GM21529 (cell line): ENCODE measurements around the gene RNFT2.
"Not testable (repeated sequence)": the region's sequence is repeated elsewhere in the genome, so short reads cannot be mapped to it uniquely, and the experiment has no call there.

Experiments used
- ATAC-seq: cut with Tn5 transposase; IDR thresholded peaks from one replicate; pipeline ENCODE4 v1.9.1; 2021; ENCODE audit not compliant: unreplicated experiment

Gene RNFT2

GRCh38 chr12:116789562-116789961 lies 51.4 kb downstream of the RNFT2 start:
- not testable (repeated sequence) for ATAC-seq

DNA sequence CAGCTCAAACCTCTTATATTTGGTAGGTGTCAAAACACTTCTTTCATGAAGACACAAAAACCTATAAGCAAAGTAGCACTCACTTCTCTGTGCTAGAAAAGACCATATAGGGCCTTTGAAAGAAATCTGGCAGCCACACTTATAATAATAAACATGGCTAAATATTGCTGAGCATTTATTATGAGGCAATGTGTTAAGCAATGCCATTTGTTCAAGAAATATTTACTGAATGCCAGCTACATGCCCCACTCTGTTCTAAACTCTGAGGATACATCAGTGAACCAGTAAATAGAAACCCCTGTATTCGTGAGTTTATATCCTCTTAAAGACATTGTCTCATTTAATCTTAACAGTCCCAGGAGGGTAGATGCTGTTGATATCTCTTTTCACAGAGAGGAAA lies 52.0 kb downstream of the RNFT2 start:
- ATAC-seq = no peak

GRCh38 chr12:116792403-116792802 lies 54.3 kb downstream of the RNFT2 start:
- ATAC-seq = no peak

DNA sequence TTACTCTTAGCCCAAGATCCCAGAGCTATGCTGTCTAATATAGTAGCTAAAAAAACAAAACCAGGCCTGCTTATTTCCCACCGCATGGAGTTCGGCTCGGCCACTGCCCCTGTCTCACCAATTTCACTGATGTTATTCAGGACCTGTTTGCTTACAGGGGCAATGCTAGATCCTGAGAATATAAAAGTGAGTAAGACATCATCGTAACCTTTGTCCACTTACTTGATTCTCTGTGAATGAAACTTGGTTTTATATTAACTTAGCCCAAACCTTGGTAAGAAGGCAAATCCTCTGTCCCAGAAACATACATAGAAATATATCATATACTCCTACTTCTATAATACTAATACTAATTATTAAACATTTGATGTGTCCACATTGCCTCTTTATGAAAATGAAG lies 56.6 kb downstream of the RNFT2 start:
- ATAC-seq = no peak

GRCh38 chr12:116797885-116798284 lies 59.8 kb downstream of the RNFT2 start:
- no peak for ATAC-seq

DNA sequence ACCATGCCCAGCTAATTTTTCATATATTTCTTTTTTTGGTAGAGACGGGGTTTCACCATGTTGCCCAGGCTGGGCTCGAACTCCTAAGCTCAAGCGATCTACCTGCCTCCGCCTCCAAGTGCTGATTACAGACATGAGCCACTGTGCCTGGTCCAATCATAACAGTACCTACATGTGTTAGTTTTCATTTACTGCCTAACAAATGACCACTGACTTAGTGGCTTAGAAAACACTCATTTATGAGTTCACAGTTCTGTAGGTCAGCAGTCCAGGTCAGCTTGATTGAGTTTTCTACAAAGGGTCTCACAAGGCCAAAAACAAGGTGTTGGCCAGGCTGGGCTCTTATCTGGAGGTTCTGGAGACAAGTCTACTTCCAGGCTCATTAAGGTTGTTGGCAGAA lies 60.6 kb downstream of the RNFT2 start:
- ATAC-seq = no peak

DNA sequence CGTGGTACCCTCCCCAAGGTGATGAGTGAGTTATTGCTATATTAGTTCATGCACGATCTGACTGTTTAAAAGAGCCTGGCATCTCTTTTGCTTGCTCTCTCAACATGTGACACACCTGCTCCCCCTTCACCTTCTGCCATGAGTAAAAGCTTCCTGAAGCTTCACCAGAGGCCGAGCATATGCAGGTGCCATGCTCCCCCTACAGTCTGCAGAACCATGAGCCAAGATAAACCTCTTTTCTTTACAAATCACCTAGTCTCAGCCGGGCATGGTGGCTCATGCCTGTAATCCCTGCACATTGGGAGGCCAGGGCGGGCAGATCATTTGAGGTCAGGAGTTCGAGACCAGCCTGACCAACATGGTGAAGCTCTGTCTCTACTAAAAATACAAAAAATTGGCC lies 61.8 kb downstream of the RNFT2 start:
- ATAC-seq = no peak

GRCh38 chr12:116800918-116801317 lies 62.8 kb downstream of the RNFT2 start:
- ATAC-seq = no peak

GRCh38 chr12:116802018-116802417 lies 63.9 kb downstream of the RNFT2 start:
- no peak for ATAC-seq

- ATAC-seq = no peak
Measured at GRCh38 chr12:116803013-116803736, 65.1 kb downstream of the RNFT2 start.

DNA sequence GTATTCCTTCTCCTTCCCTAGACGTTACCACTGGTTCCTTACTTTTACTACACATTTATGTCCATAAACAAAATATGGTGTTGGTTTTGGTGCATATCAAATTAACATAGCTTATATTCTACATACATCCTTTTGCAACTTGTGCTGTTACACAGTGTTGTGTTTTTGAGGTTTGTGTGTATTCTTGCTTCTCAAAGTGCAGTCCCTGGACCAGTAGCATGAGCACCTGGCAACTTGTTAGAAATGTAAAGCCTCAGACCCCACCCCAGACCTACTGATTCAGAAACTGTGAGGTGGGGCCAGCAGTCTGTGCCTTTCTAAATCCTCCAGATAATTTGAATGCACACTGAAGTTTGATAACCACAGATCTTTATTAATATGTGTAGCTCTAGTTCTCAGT lies 65.9 kb downstream of the RNFT2 start:
- no peak for ATAC-seq

GRCh38 chr12:116806845-116807440 lies 68.8 kb downstream of the RNFT2 start:
- ATAC-seq = no peak

DNA sequence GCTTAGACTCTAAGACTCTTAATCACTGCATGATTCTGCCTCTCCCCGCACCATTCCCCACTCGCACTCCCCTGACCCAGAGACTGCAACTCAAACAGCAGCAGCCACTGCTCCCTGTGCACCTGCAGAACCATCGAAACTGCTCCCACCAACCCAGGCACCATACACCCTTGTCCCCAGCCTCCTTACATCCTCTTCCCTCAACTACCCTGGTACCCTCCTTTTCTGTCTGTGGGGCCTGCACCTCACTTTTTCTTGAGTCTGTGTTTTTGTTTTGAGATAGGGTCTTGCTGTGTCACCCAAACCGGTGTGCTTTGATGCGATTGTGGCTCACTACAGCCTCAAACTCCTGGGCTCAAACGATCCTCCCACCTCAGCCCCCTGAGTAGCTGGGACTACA lies 69.4 kb downstream of the RNFT2 start:
- no peak for ATAC-seq

DNA sequence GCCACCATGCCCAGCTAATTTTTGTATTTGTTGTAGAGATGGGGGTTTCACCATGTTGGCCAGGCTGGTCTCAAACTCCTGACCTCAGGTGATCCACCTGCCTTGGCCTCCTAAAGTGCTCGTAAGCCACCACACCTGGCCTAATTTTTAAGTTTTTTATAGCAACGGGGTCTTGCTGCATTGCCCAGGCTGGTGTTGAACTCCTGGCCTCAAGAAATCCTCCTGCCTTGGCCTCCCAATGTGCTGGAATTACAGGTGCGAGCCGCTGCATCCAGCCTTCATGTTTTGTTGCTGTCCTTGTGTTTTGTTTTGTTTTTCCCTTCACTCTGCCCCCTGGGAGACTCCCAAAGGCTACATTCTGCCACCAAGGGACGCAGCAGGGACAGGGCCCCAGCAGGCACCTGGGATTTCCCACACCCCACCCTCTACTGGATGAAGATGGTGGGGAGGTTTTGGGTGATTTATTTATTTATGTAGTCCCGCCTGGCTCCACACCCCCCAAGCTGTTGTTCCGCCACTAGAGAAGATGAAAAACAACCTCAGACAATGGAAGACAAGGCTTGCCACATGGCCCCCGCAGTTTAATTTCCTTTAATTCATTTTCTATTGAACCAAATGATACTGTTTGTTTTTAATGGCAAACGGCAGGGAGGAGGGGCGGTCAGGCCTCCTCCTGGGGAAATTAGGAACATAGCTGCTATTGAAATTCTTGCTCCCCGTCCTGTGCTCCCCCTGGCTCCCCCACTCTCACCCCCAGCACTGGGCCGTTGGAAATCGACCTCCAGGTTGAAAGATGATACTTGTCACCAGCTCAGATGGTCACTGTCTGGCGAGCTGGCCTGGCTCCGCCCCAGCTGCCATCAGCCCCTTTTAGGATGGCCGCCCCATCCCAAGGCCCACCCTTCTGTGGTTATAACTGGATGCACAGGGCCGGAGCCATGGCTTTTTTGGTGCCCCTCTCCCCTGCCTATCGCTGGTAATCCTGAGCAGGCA lies 70.3 kb downstream of the RNFT2 start:
- ATAC-seq = no peak

DNA sequence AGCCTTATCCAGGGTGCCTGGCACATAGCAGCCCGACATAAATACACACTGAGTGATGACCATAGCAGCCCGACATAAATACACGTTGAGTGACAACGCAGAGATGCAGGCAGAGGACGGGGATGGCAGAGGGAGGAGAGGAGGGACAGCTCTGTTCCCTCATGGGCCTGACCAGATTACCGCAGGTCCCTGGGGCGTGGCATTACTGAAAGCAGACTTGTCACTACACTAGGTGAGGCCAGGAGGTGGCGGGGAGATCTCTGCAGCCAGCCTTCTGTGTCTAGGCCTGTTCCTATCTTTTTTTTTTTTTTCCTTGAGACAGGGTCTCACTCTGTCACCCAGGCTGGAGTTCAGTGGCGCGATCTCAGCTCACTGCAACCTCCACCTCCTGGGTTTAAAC lies 74.1 kb downstream of the RNFT2 start:
- no peak for ATAC-seq

- ATAC-seq = no peak
Measured at GRCh38 chr12:116813271-116814041, 75.3 kb downstream of the RNFT2 start.

GRCh38 chr12:116814766-116815165 lies 76.7 kb downstream of the RNFT2 start:
- ATAC-seq = not testable (repeated sequence)

- peak; percentile 7 for ATAC-seq
Measured at GRCh38 chr12:116818341-116818856, 80.3 kb downstream of the RNFT2 start.

DNA sequence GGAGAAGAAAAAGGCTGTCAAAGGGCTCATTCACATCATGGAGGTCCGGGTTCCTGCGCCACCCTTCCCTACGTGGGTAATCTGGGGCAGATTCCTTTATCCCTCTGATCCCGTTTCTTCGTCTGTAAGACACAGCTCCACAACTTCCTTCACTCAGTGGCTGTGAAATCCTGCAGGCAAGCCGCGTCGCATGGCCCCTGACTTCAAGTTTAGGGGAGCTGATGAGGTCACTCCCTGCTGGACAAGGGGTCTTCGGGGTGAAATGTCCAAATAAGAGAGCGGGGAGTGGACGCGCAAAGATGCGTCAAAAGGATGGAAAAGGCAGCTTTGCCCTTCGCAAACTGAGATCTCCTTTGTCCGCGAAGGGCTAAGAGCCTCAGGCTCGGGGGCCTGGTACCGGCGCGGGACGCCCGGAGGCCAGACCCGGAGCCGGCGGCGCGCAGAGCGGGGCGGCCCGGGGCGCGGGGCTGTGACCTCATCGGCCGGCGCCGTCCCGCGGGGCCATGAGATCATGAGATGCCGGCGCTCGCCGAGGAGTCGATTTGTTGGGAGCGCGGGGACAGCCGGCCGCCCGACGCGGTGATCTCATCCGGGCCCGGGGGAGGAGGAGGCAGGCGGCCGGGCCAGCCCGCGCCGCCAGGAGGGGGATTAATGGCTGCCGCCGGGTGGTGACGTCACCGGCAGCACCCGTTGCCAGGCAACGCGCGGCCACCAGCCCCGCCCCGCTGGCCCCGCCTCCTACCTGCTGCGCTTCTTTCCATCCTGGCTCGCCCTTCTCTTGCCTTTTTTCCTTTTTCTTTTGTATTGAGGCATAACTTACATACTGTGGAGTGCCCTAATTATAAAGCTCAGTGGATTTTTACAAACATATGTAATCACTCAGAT lies 81.1 kb downstream of the RNFT2 start:
- peak; percentile 80 for ATAC-seq
